ENCODE results near the gene IL1RAPL1.
"Not testable (repeated sequence)": the region's sequence is repeated elsewhere in the genome, so short reads cannot be mapped to it uniquely, and the experiment has no call there.

IL1RAPL1 gene

GRCh38 chrX:28719620-28720019 is 132.4 kb downstream of the IL1RAPL1 start:
- no peak overlapping the region for H3K4me3 ChIP-seq (ENCODE audit: low read depth, low read length)
- TF ChIP-seq CTCF (IDR thresholded peaks at IDR 0.05; ENCODE audit: low read depth, low read length, missing control alignments): no peak
- no peak for DNase-seq (ENCODE audit: low read depth)

GRCh38 chrX:28752330-28752729 is 165.1 kb downstream of the IL1RAPL1 start:
- TF ChIP-seq CTCF (IDR thresholded peaks at IDR 0.05; ENCODE audit: low read depth, low read length, missing control alignments): no peak
- DNase-seq (ENCODE audit: low read depth): no peak
- no peak overlapping the region for H3K4me3 ChIP-seq (ENCODE audit: low read depth, low read length)

- TF ChIP-seq CTCF (IDR thresholded peaks at IDR 0.05; ENCODE audit: low read depth, low read length, missing control alignments): no peak
These were observed 168.9 kb downstream of the IL1RAPL1 start for GRCh38 chrX:28756175-28756574.

GRCh38 chrX:28756647-28757046 is 169.4 kb downstream of the IL1RAPL1 start:
- no peak for TF ChIP-seq CTCF (IDR thresholded peaks at IDR 0.05; ENCODE audit: low read depth, low read length, missing control alignments)
- no peak for DNase-seq (ENCODE audit: low read depth)

More at GRCh38 chrX:28756175-28756574, 168.9 kb downstream of the IL1RAPL1 start:
- H3K4me3 ChIP-seq (ENCODE audit: low read depth, low read length): no peak overlapping the region
- DNase-seq (ENCODE audit: low read depth): no peak

GRCh38 chrX:28757290-28757689 is 170.0 kb downstream of the IL1RAPL1 start:
- H3K4me3 ChIP-seq (ENCODE audit: low read depth, low read length): no peak overlapping the region
- no peak for DNase-seq (ENCODE audit: low read depth)
- no peak for TF ChIP-seq CTCF (IDR thresholded peaks at IDR 0.05; ENCODE audit: low read depth, low read length, missing control alignments)

More at GRCh38 chrX:28756647-28757046, 169.4 kb downstream of the IL1RAPL1 start:
- no peak overlapping the region for H3K4me3 ChIP-seq (ENCODE audit: low read depth, low read length)

- not testable (repeated sequence) for H3K4me3 ChIP-seq (ENCODE audit: low read depth, low read length); DNase-seq (ENCODE audit: low read depth)
These were observed 179.3 kb downstream of the IL1RAPL1 start for GRCh38 chrX:28766561-28766960.

GRCh38 chrX:28773807-28774206 is 186.6 kb downstream of the IL1RAPL1 start:
- DNase-seq (ENCODE audit: low read depth): no peak
- TF ChIP-seq CTCF (IDR thresholded peaks at IDR 0.05; ENCODE audit: low read depth, low read length, missing control alignments): no peak
- H3K4me3 ChIP-seq (ENCODE audit: low read depth, low read length): no peak overlapping the region

All from GM12864 (cell line).